Measurements from ENCODE around the gene CCKAR. TPM values are rescaled to one million over a fixed set of nuclear protein-coding genes. Genes with fewer than 3 reads are reported as not detected.
A peak's percentile ranks its signal among the peaks of the same experiment; 100 is the strongest.

CCKAR gene
- total RNA-seq, 1 donor from 2014 or later = 0.49 TPM

DNA sequence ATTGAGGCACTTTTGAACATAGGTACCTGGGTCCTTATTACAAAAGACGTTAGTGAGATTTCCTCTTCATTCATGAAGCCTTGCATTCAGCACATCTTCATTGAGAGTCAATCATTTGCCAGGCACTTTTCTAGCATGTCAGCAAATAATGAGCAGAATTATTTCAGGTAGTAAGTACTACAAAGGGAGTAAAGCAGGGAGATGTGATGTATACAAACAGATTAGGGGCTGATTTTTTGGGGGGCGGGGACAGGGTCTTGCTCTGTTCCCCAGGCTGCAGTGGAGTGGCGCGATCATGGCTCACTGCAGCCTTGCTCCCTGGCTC is 638 bp upstream of the CCKAR start:
- DNase-seq = no peak

DNA sequence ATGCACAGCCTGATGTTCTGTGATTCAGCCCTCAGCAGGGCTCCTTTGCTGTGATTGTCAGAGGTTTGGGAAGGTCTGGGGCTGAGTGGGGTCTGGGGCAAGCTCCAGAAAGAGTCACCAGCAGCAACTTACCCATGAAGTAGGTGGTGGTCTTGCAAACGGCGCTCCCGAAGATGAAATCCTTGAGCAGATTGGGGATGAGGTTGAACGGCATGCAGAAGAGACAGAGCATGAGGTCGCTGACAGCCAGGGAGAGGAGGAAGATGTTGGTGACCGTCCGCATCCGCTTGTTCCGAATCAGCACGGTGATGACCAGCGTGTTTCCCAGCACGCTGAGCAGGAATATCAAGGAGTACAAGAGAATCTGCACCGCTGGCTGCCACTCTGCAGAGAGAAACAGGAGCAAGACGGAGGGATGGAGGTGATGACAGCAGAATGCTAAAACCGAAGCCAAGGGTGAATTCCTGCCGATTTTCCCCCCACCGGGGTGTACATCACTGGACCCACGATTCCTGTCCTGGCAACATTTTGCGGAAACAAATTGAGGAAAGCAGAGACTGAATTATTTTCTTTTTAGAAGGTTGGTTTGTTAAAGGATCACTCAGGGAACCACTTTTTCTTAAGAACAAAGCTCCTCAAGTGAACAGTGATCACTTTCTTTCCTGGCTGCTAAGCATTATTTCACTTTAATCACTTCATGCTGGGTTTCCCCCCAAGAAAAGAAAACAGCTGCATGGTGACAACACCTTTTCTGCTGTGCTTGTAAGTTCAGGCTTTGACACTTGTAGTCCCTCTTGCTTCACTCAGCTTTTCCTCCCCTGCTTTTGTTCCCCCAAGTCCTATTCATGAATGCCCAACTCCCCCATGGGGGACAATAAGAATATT is 941 bp downstream of the CCKAR start:
- DNase-seq = no peak

DNA sequence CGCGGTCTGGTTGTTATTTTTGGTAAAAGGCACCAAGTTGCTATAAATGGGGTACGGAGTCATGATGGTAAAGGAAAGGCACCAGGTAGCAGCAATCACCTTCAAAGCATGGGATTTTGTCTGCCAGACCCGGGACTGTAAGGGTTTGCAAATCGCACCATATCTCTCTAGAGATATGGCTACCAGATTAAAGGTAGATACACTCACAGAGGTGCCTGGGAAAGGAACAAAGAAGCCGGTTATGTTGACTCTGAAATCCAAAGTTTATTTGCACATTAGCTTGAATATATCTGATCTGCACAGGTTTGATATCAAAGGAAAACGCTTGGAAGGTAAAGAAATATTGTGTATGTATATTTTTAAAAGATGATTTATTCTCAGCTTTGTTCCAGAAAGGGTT is 4.6 kb downstream of the CCKAR start:
- no peak for DNase-seq

DNA sequence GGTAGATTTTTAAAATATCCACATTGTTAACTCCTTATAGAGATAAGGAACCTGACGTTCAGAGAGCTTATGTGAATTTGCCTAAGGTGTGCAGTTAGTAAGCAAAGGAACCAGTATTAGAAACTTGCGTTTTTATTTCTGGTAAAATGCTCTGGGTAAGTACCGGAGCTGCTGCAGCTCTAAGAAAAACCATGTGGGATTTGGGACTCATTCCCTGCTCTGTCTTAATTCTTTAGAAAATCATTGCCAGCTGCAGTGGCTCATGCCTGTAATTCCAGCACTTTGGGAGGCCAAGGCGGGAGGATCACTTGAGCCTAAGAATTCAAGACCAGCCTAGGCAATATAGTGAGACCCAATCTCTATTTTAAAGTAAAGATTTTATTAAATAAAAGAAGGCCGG is 5.8 kb downstream of the CCKAR start:
- no peak for DNase-seq

DNA sequence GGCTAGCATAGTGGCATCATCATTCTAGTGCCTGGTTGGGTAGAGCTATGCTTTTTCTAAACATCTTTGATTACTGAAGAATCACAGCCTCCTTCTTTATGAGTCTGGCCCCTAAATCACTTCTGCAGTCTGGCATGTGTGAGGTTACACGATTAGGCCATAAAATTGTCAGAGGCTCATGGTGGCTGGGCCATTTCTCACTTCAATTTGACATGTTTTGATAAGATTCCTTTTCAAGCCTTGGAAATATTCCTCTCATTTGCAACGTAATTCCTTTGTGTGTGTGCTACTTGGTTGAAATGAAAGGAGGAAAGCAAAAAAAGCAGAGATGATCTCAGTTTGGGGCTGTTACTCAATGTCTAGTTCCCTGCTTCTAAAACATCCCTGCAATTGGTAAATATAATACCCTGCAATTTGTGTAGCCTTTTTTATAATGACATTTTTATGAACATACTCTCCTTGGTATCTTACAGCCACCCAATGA is 6.2 kb downstream of the CCKAR start:
- DNase-seq = no peak

DNA sequence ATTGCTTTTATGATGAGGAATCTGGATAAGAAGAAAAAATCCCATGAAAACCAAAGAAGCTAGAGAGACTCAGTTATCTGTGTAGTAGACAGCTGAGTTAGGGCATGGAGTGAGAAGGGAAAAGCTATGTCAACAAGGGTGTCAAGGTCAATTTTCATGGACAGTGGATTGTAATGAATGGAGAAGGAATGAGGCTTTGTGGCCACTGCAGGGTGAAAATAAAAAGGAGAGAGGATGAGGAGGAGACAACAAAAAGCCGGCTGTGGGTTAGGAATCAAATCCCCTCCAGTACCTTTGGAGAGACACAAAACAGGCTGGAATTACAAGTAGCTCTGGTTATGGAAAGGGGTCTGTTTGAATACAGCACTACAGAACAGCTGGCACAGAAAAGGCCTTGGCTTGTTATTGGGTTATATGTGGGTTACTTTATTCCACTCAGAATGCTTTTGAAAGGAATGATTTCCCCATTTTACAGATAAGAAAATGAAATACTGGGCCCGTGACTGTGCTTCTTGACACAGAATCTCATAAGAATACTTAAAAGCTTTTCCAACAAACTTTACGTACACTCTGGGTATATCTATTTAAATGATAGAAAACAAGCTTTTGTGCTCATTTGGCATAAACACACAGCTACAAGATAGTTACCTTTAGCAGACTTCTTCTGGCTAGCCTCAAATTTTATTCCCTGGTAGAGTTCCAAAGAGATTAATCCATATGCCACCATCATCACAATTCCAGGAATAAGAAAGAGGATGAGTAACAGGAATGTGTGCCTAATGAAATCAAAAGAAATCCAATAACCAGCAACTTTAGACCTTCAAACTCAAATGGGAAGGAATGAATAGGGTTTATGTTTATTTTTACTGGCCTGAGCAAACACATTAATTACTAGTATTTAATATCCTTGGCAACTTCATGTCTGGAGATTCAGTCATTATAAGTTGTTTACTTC is 7.5 kb downstream of the CCKAR start:
- DNase-seq = no peak

DNA sequence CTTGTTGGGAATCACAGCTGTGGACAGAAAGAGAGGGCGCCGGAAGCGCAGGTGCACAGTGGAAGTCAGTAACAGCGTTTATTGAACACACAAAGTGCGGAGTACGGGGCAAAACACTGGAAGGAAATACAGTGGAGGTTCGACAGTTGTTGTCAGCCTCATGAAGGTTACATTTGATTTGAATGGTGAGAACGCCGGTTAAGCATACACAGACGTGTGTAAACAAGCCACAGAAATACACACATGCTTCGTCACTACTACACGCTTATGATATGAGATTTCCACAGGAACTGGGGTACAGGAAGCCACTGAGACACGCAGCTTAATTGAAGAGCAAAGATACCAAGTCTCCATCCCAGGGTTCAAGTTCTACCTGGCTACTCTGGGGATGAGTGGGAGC is 12.0 kb downstream of the CCKAR start:
- no peak for DNase-seq

DNA sequence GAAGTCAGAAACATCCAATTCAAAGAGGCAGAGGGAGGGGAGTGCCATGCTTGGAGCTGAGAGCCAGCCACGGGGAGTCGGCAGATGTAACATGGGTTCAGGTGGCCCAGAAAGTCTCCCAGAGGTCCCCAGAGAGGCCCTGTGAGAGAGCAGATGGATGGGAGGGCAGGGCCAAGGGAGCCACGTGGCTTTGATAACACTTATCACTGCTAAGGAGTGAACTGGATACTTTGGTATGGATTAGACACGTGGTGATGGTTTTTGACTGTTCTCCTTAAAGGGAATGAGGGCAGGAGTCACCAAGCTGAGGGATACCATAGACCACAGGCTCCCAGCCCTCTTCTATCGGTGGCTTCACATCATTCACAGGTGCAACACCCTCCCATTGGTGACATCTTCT is 13.7 kb downstream of the CCKAR start:
- no peak for DNase-seq

DNA sequence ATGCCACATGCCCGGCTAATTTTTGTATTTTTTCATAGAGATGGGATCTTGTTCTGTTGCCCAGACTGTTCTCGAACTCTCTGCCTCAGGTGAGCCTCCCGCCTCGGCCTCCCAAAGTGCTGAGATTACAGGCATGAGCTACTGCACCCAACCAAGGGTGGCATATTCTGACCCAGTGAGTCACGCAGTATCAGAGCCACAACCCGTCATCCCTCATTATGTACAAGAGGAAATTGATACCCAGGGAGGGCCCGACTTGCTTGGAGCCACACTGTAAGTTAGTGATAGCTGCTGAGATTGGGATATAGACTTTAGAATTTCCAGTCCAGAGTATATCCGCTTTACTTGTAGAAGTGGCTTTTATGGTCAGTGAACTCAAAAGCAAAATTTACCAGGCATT is 14.6 kb downstream of the CCKAR start:
- no peak for DNase-seq

DNA sequence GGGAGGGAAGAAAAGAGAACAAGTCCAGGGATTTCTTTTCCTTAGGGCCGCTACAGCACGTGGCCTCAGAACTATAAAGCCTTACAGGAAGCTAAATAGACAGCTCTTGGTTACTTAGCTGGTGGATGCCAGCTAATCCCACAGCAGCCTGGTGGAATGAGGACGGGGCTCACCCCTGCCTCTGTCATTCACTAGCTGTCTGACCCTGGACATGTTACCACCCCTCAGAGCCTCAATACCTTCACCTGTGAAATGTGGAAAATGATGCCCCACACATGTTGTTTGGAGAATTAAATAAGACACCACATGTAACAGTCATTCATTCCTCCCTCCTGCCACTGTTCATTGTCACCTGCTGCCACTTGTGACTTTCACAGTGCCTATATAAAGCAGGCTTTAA is 15.7 kb downstream of the CCKAR start:
- DNase-seq = no peak

DNA sequence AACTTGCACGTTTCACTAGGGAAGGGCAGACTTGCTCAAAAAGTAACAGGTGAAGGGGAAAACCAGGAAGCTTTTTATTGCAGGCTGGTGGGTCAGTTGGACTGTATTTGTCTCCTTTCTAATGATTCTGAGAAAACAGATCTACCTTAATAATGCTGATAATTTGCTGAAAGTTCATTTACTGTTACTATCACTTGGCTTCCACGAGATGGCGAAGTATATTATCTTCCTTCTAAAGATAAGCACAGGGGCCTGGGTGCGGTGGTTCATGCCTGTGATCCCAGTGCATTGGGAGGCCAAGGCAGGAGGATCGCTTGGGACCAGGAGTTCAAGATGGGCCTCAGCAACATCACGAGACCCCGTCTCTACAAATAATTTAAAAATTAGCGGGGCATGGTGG is 16.4 kb downstream of the CCKAR start:
- DNase-seq = no peak

DNA sequence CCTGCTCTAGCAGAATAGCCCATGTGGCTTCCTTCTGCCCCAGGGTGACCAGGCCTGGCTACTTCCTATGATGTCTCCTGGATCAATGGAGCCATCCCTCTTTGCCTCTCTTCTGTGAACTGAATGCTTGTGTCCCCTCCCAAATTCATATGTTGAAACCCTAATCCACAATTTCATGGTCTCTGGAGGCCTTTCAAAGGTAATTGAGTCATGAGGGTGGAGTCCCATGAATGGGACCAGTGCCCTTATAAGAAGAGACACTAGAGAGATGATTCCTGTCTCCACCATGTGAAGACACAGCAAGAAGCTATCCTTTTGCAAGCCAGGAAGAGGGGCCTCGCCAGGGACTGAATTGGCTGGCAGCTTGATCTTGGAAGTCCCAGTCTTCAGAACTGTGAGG is 18.4 kb downstream of the CCKAR start:
- no peak for DNase-seq

DNA sequence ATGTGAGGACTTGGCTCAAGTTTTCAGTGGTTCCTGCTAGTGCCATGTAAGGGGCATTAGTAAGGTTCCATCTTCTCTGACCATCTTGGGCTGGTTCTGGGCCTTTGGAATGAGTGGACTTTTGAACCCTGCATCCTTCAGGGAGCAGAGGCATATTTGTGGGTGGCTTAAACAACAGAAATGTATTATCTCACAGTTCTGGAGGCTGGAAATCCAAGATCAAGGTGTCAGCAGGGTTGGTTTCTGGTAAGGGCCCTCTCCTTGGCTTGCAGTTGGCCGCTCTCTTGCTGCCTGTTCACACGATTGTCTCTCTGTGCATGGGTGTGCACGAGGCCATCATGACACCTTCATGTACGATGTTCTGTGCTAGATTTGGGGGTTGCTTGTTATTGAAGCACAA is 21.3 kb downstream of the CCKAR start:
- no peak for DNase-seq

DNA sequence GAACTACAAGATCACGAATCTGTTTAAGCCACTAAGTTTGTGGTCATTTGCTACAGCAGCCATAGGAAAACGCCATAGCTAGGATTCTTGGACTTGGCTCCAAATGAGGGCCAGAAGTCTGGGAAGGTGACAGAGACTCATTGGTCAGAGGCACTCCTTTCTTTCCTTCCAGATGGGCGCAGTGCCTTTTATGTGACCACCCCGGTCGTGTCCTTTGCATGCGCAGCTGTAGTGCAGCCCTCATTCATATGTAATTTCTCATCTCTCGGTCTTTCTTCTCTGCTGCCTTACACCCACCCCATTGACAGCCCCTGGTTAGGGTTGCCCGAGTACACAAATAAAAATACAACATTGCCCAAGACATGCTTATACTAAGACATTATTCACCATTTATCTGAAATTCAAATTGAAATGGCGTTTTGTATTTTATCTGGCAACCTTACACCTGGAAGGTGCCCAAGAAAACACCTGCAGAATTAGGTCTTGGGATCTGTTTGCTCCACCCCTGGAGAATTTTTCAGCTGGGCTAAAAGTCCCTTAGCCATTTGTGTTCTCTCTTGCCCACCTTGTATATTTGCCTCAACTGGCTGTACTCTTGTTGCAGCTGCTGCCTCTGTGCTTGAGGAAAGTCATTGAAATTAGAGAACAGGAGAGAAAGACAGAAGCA is 21.9 kb downstream of the CCKAR start:
- no peak for DNase-seq

DNA sequence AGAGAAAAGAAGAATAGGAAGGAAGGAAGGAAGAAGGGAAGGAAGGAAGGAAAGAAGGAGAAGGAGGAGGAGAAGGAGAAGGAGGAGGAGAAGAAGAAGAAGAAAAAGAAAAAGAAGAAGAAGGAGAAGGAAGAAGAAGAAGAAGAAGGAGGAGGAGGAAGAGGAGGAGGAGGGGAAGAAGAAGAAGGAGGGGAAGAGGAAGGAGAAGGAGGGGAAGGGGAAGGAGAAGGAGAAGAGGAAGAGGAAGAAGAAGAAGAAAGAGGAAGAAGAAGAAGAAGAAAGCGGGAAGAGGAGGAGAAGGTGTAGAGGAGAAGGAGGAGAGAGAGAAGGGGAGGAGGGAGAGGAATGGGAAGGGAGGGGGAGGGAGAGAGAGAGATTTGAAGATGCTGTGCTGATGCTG is 22.6 kb downstream of the CCKAR start:
- no peak for DNase-seq

DNA sequence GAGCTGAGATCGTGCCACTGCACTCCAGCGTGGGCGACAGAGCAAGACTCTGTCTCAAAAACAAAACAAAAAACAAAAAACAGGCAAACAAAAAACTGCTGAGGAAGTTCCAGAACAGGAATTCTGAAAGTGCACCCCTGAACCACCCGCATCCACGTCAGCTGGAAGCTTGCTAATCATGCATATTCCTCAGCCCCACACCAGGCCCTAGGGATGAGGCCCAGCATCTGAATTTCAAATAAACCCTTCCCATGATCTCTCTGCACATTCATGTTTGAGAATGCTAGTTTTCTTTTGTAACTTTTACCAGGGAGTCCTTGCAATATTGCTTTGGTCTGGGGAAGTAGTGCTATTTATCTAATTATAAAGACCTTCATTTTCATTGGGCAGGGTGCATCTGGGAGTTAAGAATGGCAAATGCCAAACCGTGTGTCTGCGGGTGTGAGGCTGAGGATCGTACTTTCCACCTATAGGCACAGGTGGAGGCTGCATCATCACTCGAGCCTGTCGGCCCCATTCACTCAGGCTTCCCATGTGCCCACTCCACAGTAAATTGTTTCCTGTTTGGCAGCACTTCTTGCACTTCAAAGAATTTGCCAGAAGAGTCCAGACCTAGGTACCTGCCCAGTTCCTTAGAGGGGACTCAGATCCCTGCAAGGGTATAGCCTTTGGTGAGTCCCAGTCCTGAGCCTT is 23.6 kb downstream of the CCKAR start:
- no peak for DNase-seq

DNA sequence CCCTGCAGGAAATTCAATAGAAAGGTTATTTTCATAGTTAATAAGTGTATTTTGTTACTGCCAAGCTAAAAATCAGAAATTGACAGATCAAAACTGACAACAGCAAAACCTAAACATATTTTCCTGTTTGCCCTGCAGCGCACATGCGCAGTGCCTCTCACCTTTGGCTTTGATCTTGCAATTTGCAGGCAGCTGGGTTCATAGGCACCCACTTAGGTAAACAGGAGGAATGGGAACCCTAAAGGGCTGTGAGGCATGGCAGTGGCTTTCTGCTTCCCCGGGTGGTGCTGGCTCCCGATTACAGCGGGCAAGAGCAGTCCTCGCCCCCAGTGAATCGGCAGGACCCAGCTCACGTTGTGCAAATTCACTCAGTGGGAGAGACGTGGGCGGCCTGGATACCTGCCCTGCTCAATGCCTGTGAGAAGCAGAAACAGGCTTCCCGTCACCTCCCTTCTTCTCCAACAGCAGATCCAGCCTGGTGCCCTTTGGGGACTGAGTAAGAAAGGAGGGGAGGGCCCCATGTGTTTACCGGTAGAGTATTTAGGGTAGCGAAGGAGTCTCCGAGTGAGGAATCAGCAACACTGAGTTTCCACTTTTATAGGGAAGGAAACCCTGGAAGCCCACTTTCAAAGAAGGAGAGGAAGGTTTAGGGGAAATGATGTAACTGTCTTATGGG is 25.7 kb downstream of the CCKAR start:
- DNase-seq = no peak

DNA sequence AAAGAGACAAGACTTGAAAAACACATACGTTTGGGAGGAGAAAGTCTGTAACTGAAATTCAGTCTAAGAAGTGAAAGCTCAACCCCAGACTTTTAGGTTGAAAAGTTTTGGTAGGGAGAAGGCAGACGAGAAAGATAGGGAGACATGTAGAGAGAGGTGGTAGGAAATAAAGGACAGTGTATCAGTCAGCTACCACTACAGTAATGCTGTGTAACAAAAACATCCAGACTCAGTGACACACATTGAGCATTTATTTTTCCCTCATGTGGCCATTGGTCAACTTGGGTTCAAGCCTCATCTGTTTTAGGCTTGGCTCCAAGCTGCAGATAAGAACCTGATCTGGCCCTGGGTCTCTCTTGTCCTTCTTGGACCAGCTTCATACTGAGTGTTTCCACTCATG is 26.9 kb downstream of the CCKAR start:
- no peak for DNase-seq

DNA sequence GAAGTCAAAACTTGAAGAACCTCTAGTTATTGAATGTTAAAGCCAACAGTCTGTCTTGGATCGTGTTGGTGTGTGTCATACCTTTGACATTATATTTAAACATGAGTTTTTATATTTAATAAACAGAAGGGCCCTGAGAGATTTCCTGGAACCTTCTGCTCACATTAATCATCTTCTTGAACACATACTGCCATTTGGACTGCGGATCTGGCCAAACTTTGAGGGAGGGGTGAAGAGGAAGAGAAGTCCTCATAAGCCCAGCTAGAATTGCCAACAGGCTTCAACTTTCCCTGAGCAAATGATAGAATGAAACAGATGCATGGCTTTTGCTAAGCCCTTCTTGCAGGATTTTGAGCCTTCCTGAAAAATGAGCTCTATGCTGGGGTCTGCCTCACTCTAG is 27.4 kb downstream of the CCKAR start:
- no peak for DNase-seq

DNA sequence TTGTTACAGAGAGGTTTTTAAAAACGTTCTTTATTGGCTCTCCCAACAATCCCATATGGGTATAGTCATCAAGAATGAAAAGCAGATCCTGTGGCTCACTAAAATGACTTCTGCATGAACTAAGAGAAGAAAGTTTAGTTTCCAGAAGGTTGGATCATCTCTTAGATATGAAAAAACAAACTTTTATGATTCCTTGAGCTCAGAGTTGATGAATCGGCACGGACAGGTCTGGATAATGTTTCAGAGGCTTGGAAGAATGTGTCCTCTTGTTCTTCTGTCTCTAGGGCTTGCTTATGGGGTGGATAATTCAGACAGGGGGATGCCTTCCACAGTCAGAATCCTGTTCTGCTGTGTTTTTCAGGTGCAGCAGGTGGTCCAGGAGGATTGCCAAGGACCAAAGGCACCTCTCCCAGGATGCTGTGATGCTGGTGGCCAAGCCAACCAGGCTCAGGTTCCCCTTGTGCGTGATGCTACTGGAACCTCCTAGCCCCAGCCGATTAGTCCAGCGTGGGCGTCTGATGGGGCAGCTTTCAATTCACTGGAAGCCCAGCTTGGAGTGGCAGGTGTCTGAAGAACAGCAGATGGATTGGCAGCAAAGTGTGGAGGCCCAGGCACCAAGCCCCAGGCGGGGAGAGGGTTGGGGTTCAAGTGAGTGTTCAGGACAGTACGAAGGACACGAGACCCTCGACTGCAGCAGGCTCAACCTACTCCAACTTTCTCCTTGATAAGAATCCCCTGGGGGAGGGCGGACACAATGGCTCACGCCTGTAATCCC is 30.3 kb downstream of the CCKAR start:
- DNase-seq = peak; percentile 4

All from skin of body (tissue), 2 donors.